Measurements from ENCODE around the gene GPX2. TPM values are rescaled to one million over a fixed set of nuclear protein-coding genes. Genes with fewer than 3 reads are reported as not detected.
A peak's percentile ranks its signal among the peaks of the same experiment; 100 is the strongest.

The GPX2 gene
- total RNA-seq, 3 donors from 2014 or later = 171 to 590 (median 288) TPM

DNA sequence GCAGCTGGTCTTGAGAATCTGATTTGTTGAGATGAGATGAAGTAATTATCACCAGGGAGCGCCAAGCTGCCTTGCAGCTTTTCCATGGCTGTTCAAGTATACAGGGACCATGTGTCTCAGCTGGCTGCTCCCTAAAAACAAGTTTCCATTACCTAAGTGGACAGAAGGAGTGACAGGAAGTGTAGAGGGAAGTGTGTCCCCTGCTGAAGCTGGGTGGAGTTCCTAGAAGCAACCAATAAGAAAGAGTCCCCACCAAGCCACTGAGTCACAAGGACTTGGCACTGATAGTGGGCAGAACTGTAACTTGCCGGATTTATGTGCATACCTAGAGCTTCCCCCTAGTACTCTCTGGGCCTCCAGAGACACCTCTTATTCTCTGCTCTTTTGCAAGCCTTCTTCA lies 1.5 kb upstream of the GPX2 start:
- H3K4me3 ChIP-seq = no peak overlapping the region
- ATAC-seq (no peak), DNase-seq (no peak)
- H3K4me1 ChIP-seq (ENCODE audit: low read depth) = peaks cover 25% of the 10 kb centered on the region
- H3K36me3 ChIP-seq (ENCODE audit: low read depth) = no peaks in the 10 kb centered on the region
- intact Hi-C loops (cut with DNase I, micrococcal nuclease) = no loop called here
- H3K9me3 ChIP-seq = no peaks in the 10 kb centered on the region
- TF ChIP-seq, protein P1, sequence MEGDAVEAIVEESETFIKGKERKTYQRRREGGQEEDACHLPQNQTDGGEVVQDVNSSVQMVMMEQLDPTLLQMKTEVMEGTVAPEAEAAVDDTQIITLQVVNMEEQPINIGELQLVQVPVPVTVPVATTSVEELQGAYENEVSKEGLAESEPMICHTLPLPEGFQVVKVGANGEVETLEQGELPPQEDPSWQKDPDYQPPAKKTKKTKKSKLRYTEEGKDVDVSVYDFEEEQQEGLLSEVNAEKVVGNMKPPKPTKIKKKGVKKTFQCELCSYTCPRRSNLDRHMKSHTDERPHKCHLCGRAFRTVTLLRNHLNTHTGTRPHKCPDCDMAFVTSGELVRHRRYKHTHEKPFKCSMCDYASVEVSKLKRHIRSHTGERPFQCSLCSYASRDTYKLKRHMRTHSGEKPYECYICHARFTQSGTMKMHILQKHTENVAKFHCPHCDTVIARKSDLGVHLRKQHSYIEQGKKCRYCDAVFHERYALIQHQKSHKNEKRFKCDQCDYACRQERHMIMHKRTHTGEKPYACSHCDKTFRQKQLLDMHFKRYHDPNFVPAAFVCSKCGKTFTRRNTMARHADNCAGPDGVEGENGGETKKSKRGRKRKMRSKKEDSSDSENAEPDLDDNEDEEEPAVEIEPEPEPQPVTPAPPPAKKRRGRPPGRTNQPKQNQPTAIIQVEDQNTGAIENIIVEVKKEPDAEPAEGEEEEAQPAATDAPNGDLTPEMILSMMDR (IDR thresholded peaks at IDR 0.05) = no peak

DNA sequence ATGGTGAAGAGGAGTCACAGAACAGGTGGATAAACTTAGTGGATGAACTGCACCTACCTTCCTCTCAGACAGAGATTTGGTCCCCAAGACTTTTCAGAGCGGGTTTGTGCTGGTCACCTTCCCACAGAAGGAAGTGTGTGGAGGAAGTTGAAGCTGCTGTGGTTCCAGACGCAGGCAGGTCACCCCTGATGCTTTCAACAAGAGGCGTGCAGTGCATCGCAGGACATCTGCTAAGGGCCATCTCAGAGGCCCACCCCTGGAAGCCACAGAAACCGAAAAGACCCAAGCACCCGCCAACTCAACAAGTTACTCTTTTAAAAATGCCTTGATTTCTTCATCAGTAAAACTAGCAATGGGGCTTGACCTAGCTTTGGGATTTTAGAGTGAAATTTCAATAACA lies 1.0 kb upstream of the GPX2 start:
- no peaks in the 10 kb centered on the region for H3K9me3 ChIP-seq
- DNase-seq (no peak), ATAC-seq (no peak)
- intact Hi-C loops (cut with DNase I, micrococcal nuclease) = no loop called here
- H3K4me1 ChIP-seq (ENCODE audit: low read depth) = peaks cover 26% of the 10 kb centered on the region
- no peaks in the 10 kb centered on the region for H3K36me3 ChIP-seq (ENCODE audit: low read depth)
- H3K4me3 ChIP-seq = no peak overlapping the region
- TF ChIP-seq, protein P1 (IDR thresholded peaks at IDR 0.05) = no peak

DNA sequence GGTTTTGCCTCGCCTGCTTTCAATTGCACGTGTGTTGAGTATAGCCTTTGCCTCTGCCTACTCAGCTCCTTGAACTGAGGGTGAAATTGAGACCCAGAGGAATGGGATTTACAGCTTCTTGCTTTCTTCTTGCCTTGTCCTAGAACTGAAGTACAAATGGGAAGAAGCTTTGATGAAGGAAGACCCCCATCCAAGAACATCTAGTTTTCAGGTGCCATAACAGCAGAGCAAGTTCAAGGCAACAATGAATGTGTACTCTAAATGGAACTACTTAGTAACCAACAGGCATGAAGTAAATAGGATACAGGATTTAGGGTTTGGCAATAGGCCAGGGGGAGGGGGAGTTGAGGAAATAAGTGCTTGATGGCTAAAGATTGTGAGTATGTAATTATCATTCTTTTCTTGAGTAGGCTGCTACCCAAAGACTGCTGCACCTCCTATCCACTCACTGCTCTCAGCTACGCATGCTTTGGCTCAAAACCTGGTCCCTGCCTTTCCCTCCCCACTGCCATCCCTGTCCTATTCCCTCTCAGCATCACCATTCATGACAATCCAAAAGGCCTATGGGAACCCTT lies 2.1 kb downstream of the GPX2 start:
- Histone ChIP-seq H3K4me1 (ENCODE audit: low read depth) (peaks cover 26% of the 10 kb centered on the region), H3K36me3 (ENCODE audit: low read depth) (no peaks in the 10 kb centered on the region), H3K9me3 (no peaks in the 10 kb centered on the region), H3K4me3 (no peak overlapping the region)
- DNase-seq (peak in 1 of 3 donors; percentile 41), ATAC-seq (no peak)
- intact Hi-C loops (cut with DNase I, micrococcal nuclease) = no loop called here
- TF ChIP-seq, protein P1 (IDR thresholded peaks at IDR 0.05) = no peak

DNA sequence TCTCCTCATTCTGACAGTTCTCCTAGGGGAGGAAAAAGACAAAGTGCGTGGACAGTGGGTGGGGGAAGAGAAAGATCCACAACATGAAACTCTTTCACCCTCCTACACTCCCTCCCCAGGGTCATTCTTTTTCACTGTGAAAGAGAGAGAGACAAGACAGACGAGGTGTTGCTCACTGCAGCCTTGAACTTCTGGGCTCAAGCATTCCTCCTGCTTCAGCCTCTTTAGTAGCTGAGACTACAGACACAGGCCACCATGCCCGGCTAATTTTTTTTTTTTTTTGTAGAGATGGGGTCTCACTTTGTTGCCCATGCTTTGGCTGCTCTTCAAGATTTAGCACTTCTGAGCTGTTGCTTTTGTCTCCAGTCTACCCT lies 2.7 kb downstream of the GPX2 start:
- ATAC-seq (no peak), DNase-seq (peak in 1 of 3 donors; percentile 8)
- TF ChIP-seq, protein P1 (IDR thresholded peaks at IDR 0.05) = no peak
- no peaks in the 10 kb centered on the region for H3K36me3 ChIP-seq (ENCODE audit: low read depth)
- H3K9me3 ChIP-seq = no peaks in the 10 kb centered on the region
- peaks cover 26% of the 10 kb centered on the region for H3K4me1 ChIP-seq (ENCODE audit: low read depth)
- no peak overlapping the region for H3K4me3 ChIP-seq
- intact Hi-C loops (cut with DNase I, micrococcal nuclease) = no loop called here

DNA sequence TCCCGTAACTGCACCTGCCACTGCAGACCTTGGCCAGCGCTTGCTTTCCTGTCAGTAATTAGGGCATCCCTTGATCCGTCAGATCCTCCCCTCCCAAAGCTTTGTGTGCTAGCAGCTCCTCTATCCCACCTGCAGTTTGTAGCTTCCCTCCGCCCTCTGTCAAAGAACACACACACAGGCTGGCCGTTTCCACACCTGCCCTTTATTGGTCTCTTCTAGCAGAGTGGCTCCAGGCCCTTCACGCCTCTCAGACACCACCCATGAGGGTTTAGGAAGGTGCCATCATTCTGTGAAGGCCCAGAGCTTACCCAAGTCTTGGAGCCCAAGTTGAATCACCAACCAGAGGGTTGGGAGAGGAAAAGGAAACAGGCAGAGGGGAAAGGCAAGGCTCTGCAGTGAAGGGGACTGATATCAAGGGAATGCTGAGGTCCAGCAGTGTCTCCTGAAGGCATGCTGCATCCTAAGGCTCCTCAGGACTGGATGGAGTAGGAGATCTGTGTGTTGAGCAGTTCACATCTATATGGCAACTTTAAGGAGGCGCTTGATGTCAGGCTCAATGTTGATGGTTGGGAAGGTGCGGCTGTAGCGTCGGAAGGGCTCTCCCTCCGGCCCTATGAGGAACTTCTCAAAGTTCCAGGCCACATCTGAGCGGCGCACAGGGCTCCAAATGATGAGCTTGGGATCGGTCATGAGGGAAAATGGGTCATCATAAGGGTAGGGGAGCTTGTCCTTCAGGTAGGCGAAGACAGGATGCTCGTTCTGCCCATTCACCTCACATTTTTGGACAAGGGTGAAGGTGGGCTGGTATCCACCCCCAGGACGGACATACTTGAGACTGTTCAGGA lies 3.4 kb downstream of the GPX2 start:
- intact Hi-C loops (cut with DNase I, micrococcal nuclease) = no loop called here
- ATAC-seq (peak; percentile 34), DNase-seq (peak in 2 of 3 donors; percentile 49 to 50)
- Histone ChIP-seq H3K36me3 (ENCODE audit: low read depth) (no peaks in the 10 kb centered on the region), H3K9me3 (no peaks in the 10 kb centered on the region), H3K4me1 (ENCODE audit: low read depth) (peaks cover 26% of the 10 kb centered on the region), H3K4me3 (no peak overlapping the region)
- TF ChIP-seq, protein P1 (IDR thresholded peaks at IDR 0.05) = no peak
